ENCODE measurements around the gene APBB1IP. TPM values are rescaled to one million over a fixed set of nuclear protein-coding genes. Genes with fewer than 3 reads are reported as not detected.

APBB1IP gene
- total and polyA plus RNA-seq, 9 of the 15 experiments (the other 6 are each of a cell fraction or from before 2014, with no cell fraction given): 0.03 to 0.11 (median 0.06) TPM; not detected in 4

DNA sequence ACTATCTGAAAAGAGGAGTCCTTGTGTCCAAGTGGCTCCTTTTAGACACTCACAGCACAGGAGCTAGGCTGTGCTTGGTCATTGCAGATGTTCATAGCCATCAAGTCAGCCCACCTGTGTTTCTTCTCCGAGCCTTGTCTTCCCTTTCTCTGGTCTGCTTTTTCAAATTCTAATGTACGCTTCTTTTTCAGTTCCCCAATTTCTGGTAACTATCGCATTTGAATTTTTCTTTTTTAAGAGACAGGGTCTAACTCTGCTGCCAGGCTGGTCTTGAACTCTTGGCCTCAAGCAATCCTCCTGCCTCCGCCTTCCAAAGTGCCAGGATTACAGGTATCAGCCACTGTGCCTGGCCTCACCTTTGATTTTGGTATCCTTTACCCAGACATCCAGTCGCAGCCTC lies 18.9 kb downstream of the APBB1IP start:
- Histone ChIP-seq H3K9ac (ENCODE audit: insufficient read depth in 1 of 2, low read depth in 2 of 2, low read length in 2 of 2) (no peak overlapping the region), H3K36me3 (ENCODE audit: control insufficient read depth, insufficient read depth, low read length) (no peaks in the 10 kb centered on the region), H3K4me1 (replicated peaks in 1 of 2; ENCODE audit: control insufficient read depth in 2 of 2, insufficient read depth in 2 of 2, low read length in 2 of 2) (no peaks in the 10 kb centered on the region), H3K4me2 (ENCODE audit: insufficient read depth, low read length) (no peak overlapping the region), H3K9me1 (ENCODE audit: control insufficient read depth, insufficient read depth, low read length) (no peaks in the 10 kb centered on the region), H3K79me2 (ENCODE audit: control insufficient read depth, insufficient read depth, low read length) (no peaks in the 10 kb centered on the region), H3K9me3 (replicated peaks; ENCODE audit: control insufficient read depth, insufficient read depth, low read depth, low read length) (no peaks in the 10 kb centered on the region), H4K20me1 (replicated peaks; ENCODE audit: control insufficient read depth, insufficient read depth, low read length) (no peaks in the 10 kb centered on the region), H3K27me3 (ENCODE audit: control insufficient read depth in 2 of 2, insufficient read depth in 2 of 2, low read length in 2 of 2) (no peaks in the 10 kb centered on the region), H2AFZ (ENCODE audit: low read depth, low read length) (no peak overlapping the region), H3K4me3 (no peak overlapping the region), H3K27ac (ENCODE audit: extremely low read depth, low read depth, low read length) (no peak overlapping the region)
- TF ChIP-seq, protein P1, sequence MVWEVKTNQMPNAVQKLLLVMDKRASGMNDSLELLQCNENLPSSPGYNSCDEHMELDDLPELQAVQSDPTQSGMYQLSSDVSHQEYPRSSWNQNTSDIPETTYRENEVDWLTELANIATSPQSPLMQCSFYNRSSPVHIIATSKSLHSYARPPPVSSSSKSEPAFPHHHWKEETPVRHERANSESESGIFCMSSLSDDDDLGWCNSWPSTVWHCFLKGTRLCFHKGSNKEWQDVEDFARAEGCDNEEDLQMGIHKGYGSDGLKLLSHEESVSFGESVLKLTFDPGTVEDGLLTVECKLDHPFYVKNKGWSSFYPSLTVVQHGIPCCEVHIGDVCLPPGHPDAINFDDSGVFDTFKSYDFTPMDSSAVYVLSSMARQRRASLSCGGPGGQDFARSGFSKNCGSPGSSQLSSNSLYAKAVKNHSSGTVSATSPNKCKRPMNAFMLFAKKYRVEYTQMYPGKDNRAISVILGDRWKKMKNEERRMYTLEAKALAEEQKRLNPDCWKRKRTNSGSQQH (CRISPR knock-in tag; IDR thresholded peaks at IDR 0.05): no peak
- TF ChIP-seq MYNN (IDR thresholded peaks at IDR 0.05) (no peak), MYNN (CRISPR knock-in tag; IDR thresholded peaks at IDR 0.05) (no peak), MEF2A (IDR thresholded peaks at IDR 0.05; ENCODE audit: control insufficient read depth, low read depth, low read length) (no peak), NELFE (IDR thresholded peaks at IDR 0.05; ENCODE audit: insufficient read depth, insufficient read length) (no peak), CTBP1 (IDR thresholded peaks at IDR 0.05; ENCODE audit: borderline replicate concordance) (no peak), MEIS2 (IDR thresholded peaks at IDR 0.05; ENCODE audit: partially characterized antibody) (no peak), NCOA2 (IDR thresholded peaks at IDR 0.05; ENCODE audit: partially characterized antibody in 2 of 2) (no peak), TRIM28 (IDR thresholded peaks at IDR 0.05) (no peak), FOXJ3 (CRISPR knock-in tag; IDR thresholded peaks at IDR 0.05) (no peak), YY1 (IDR thresholded peaks at IDR 0.05; ENCODE audit: borderline replicate concordance in 1 of 3, control insufficient read depth in 1 of 3, extremely low read depth in 1 of 3, insufficient read depth in 3 of 3, insufficient read length in 1 of 3, insufficient replicate concordance in 2 of 3, low read depth in 1 of 3, low read length in 2 of 3) (no peak), IRF2 (CRISPR knock-in tag; IDR thresholded peaks at IDR 0.05) (no peak), POLR2G (IDR thresholded peaks at IDR 0.05; ENCODE audit: low read depth, low read length) (no peak), MAFK (IDR thresholded peaks at IDR 0.05; ENCODE audit: low read length) (no peak), FOXJ2 (tag; IDR thresholded peaks at IDR 0.05) (no peak), HMG20A (CRISPR knock-in tag; conservative IDR thresholded peaks at IDR 0.05) (no peak), ZNF217 (CRISPR knock-in tag; IDR thresholded peaks at IDR 0.05) (no peak), ZNF75A (CRISPR knock-in tag; IDR thresholded peaks at IDR 0.05) (no peak), EP300 (IDR thresholded peaks at IDR 0.05; ENCODE audit: low read length) (no peak)
- TF ChIP-seq, protein P2, sequence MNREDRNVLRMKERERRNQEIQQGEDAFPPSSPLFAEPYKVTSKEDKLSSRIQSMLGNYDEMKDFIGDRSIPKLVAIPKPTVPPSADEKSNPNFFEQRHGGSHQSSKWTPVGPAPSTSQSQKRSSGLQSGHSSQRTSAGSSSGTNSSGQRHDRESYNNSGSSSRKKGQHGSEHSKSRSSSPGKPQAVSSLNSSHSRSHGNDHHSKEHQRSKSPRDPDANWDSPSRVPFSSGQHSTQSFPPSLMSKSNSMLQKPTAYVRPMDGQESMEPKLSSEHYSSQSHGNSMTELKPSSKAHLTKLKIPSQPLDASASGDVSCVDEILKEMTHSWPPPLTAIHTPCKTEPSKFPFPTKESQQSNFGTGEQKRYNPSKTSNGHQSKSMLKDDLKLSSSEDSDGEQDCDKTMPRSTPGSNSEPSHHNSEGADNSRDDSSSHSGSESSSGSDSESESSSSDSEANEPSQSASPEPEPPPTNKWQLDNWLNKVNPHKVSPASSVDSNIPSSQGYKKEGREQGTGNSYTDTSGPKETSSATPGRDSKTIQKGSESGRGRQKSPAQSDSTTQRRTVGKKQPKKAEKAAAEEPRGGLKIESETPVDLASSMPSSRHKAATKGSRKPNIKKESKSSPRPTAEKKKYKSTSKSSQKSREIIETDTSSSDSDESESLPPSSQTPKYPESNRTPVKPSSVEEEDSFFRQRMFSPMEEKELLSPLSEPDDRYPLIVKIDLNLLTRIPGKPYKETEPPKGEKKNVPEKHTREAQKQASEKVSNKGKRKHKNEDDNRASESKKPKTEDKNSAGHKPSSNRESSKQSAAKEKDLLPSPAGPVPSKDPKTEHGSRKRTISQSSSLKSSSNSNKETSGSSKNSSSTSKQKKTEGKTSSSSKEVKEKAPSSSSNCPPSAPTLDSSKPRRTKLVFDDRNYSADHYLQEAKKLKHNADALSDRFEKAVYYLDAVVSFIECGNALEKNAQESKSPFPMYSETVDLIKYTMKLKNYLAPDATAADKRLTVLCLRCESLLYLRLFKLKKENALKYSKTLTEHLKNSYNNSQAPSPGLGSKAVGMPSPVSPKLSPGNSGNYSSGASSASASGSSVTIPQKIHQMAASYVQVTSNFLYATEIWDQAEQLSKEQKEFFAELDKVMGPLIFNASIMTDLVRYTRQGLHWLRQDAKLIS (CRISPR knock-in tag; IDR thresholded peaks at IDR 0.05): no peak
- ChIA-PET POLR2A (interaction anchor here (0.6 kb wide), 1 partner anchor 1204 kb away, joined by 3 read pairs; no protein-coding TSS in a partner anchor), CTCF (ENCODE audit: low intra/inter-chr PET ratio) (no interaction called here)
- ATAC-seq (no peak), DNase-seq (ENCODE audit: extremely low read depth in 1 of 4, low spot score in 3 of 4) (no peak), FAIRE-seq (no peak)
- 2% methylated on average over 5 of the region's 5 CpGs for WGBS (ENCODE audit: insufficient coverage, low coverage, missing lambda C conversion rate)
- no TSS peak for BruUV-seq (replicated peaks)
- intact Hi-C loops (cut with micrococcal nuclease) (no loop called here), in situ Hi-C loops (cut with MboI) (no loop called here)

Measured in K562 (cell line).